BJ (cell line): ENCODE results near the gene PAGE2B. TPM values are rescaled to one million over a fixed set of nuclear protein-coding genes. Genes with fewer than 3 reads are reported as not detected.
"Not testable (repeated sequence)": the region's sequence is repeated elsewhere in the genome, so short reads cannot be mapped to it uniquely, and the experiment has no call there.

Experiments used
- CTCF ChIA-PET: fragments of 350-600 bp; formaldehyde crosslinking; extraction: SDS; loops from one replicate; lab custom pipeline; 2021; ENCODE audit warnings: antibody characterized with exemption, inconsistent platforms; lab: Yijun Ruan, JAX
- POLR2A ChIA-PET: fragments of 300-600 bp; sonication (Branson Sonifier 250); formaldehyde crosslinking; extraction: SDS; loops from one replicate; lab custom pipeline; 2021; ENCODE audit warnings: antibody characterized with exemption; lab: Charles Lee
- DNase-seq: peaks from one replicate; pipeline ENCODE4 v3.0.0-alpha.2; 2011; ENCODE audit warnings: low read depth
- H3K27me3 ChIP-seq: 2 replicates; pipeline ENCODE4 v1.6.0; 2011; ENCODE audit warnings: low read length; ENCODE audit not compliant: control insufficient read depth, insufficient read depth
- H3K36me3 ChIP-seq: 2 replicates; pipeline ENCODE4 v1.5.1; 2011; ENCODE audit warnings: low read length; ENCODE audit not compliant: control insufficient read depth, insufficient read depth
- H3K4me3 ChIP-seq: 2 replicates; pipeline ENCODE4 v1.5.1; 2011; ENCODE audit warnings: low read depth, mild to moderate bottlenecking, control low read depth, low read length
- polyA plus RNA-seq: library from polyadenylated mRNA; depleted of rRNA; stranded (reverse); fragments of >200 nt; gene quantifications from 2 replicates; pipeline ENCODE4 v1.2.3, GENCODE V29; 2011
- TF ChIP-seq, protein P1 (sequence below): IDR thresholded peaks from 2 replicates; pipeline ENCODE4 v1.5.1; 2011; ENCODE audit warnings: low read depth, mild to moderate bottlenecking, control low read depth, inconsistent platforms, low read length, moderate library complexity; ENCODE audit not compliant: insufficient read depth

Gene PAGE2B
- polyA plus RNA-seq, 1 experiment, result not detected

DNA sequence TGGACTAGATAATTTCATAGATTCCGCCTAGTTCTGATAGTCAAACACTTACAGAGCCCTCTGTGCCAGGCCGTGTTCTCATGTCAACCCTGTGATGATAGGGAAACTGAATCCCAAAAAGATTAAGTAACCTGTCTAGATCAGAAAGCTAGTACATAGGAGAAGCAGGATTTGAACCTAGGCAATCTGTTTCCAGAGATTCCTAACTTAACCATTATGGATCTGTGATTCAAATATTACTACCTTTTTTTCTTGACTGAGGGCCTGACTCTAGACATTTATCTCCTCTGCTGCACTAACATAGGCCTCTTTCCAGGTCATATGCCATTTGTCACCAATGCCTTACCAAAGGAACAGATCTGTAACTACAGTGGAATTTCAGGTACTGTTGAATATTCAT, 45.5 kb upstream of the PAGE2B start:
- ChIA-PET POLR2A (no interaction called here), CTCF (no interaction called here)
- Histone ChIP-seq H3K4me3 (no peak overlapping the region), H3K36me3 (no peaks in the 10 kb centered on the region), H3K27me3 (no peaks in the 10 kb centered on the region)
- TF ChIP-seq, protein P1, sequence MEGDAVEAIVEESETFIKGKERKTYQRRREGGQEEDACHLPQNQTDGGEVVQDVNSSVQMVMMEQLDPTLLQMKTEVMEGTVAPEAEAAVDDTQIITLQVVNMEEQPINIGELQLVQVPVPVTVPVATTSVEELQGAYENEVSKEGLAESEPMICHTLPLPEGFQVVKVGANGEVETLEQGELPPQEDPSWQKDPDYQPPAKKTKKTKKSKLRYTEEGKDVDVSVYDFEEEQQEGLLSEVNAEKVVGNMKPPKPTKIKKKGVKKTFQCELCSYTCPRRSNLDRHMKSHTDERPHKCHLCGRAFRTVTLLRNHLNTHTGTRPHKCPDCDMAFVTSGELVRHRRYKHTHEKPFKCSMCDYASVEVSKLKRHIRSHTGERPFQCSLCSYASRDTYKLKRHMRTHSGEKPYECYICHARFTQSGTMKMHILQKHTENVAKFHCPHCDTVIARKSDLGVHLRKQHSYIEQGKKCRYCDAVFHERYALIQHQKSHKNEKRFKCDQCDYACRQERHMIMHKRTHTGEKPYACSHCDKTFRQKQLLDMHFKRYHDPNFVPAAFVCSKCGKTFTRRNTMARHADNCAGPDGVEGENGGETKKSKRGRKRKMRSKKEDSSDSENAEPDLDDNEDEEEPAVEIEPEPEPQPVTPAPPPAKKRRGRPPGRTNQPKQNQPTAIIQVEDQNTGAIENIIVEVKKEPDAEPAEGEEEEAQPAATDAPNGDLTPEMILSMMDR, result no peak
- DNase-seq, result no peak

DNA sequence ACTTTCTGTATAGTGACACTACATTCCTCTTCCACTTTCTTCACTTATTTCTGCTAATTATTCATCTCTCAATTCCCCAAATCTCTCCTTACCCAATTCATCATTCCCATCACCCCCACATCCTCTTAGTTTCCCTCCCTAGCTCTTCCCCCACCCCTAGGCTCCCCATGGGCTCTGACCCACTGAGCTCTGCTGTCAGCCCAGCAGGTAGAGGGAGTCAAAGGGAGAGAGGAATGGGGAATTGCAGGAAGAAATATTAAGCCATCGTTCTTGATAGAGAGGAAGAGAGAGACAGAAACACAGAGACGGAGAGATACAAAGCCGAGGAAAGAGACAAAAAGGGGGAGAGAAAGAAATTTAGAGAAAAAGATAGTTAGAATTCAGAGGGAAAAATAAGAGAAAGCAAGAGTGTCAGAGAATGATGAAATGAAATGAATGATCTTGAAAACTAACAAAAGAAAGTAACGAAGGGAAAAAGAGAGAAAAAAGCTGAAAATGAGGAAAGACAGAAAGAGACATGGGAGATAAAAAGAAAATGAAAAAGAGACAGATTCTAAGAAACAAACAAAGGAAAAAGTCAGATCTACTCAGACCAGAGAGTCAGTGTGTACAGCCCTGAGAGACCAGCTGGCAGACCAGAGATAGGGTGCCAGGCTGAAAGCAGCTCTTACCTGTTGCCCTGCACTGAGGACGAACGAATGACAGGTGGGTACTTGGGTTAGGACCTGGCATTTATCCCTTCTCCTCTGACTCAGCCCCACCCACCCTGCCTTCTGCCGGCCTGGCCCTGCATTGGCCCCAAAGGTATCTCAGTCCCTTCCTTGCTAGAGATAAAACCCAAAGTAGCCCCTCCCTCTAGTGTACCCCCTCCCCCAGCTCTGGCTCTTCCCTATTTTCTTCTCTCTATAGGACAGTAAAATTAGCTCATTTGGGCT, 44.3 kb upstream of the PAGE2B start, which contains the start of gene ALAS2:
TSS of gene ALAS2 (minus strand) at position 707 of the 935 bp plus-strand sequence. CDS start 4,977 bp downstream, outside the sequence.
- TF ChIP-seq, protein P1, result no peak
- H3K4me3 ChIP-seq, result no peak within 1 kb of the TSS
- ChIA-PET CTCF (no interaction called here), POLR2A (no interaction called here)
- no peak for DNase-seq
- no peaks in the 10 kb centered on the region for H3K36me3 ChIP-seq
- no peaks in the 10 kb centered on the region for H3K27me3 ChIP-seq

DNA sequence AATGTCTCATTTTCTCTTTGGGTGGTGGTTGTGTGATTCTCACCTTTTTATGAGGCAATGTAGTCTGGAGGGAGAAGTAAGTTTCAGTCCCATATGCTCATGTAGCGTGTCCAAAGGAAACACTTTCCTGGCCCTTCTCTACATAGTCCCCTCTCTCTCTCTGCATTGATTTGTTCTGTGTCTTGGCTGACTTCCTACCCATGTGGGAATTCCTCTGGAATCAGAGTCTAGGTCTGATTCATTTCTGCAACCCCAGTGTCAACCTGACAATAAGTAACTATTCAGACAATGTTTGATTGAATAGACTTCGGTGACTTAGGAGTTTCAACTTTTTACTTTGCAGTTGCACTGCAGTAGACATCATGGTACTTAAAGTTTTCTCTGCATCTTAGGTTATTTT, 41.4 kb upstream of the PAGE2B start:
- no peak overlapping the region for H3K4me3 ChIP-seq
- POLR2A ChIA-PET, result no interaction called here
- CTCF ChIA-PET, result no interaction called here
- no peak for DNase-seq
- TF ChIP-seq, protein P1, result no peak
- H3K27me3 ChIP-seq, result no peaks in the 10 kb centered on the region
- no peaks in the 10 kb centered on the region for H3K36me3 ChIP-seq

DNA sequence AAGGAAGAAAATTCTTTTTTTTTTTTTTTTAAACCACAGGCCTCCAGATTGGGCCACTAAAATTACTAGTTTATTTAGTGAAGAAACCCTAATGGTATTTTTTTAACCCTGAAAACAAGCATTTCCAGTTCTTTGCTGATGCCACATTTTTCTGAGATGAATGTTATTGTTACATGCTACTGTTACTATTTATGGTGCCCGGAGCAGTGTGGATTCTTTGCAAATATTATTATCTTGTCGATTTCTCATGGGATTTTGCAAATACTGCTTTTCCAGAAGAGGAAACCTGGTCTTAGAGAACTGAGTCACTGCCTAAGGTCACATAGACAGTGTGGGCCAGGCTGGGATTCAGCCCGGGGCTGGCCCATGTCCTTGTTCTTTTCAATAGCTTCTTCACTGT, 35.4 kb upstream of the PAGE2B start:
- peak; percentile 1 for DNase-seq
- TF ChIP-seq, protein P1, result no peak
- no peaks in the 10 kb centered on the region for H3K36me3 ChIP-seq
- no peaks in the 10 kb centered on the region for H3K27me3 ChIP-seq
- POLR2A ChIA-PET, result no interaction called here
- no peak overlapping the region for H3K4me3 ChIP-seq
- CTCF ChIA-PET, result interaction anchor here (0.8 kb wide), 1 partner anchor 18 kb away, joined by 3 read pairs; no protein-coding TSS in a partner anchor

DNA sequence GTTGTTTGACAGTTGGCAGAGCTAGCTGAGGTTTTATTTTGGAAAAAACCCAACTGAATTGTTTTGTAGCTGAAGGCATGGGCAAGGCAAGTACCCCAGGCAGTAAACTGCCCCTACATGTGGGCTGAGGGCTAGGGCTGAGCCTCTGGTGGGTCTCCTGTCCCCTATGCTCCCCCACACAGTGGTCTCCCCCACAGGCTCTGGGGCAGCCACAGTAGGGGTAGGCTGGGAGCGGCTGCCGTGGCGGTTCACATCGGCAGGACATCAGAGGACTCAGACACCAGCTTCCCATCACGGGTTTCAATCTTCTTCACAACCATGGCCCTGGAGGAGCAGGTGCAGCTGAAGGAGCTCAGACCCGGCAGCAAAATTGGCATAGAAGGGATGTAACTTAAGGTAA, 33.3 kb upstream of the PAGE2B start:
- TF ChIP-seq, protein P1, result no peak
- Histone ChIP-seq H3K36me3 (no peaks in the 10 kb centered on the region), H3K4me3 (no peak overlapping the region), H3K27me3 (no peaks in the 10 kb centered on the region)
- ChIA-PET POLR2A (no interaction called here), CTCF (no interaction called here)
- DNase-seq, result no peak

DNA sequence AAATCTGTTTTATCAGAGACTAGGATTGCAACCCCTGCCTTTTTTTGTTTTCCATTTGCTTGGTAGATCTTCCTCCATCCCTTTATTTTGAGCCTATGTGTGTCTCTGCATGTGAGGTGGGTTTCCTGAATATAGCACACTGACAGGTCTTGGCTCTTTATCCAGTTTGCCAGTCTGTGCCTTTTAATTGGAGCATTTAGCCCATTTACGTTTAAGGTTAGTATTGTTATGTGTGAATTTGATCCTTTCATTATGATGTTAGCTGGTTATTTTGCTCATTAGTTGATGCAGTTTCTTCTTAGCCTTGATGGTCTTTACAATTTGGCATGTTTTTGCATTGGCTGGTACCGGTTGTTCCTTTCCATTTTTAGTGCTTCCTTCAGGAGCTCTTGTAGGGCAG, 24.2 kb upstream of the PAGE2B start:
- DNase-seq, H3K4me3 ChIP-seq, H3K27me3 ChIP-seq, CTCF ChIA-PET, POLR2A ChIA-PET, H3K36me3 ChIP-seq: not testable (repeated sequence)
